Thyroid gland (tissue), 4 donors: ENCODE data around the gene ELP5. TPM values are rescaled to one million over a fixed set of nuclear protein-coding genes. Genes with fewer than 3 reads are reported as not detected.

Source experiments
- DNase-seq, 2 donors: peaks; one replicate each; pipeline ENCODE4 v3.0.0-alpha.2; 2019
- H3K27ac ChIP-seq, 3 donors: fragments of 200-600 bp; sonication (generic); 1 replicate in 2 of 3; 2 replicates in 1 of 3; pipeline ENCODE4 v1.5.1; 2016 to 2019; ENCODE audit warnings: mild to moderate bottlenecking in 1 of 3, moderate library complexity in 1 of 3
- H3K27me3 ChIP-seq: fragments of 200-600 bp; sonication (generic); one replicate; pipeline ENCODE4 v1.5.1; 2019
- H3K36me3 ChIP-seq, 2 donors: fragments of 200-600 bp; sonication (generic); one replicate each; pipeline ENCODE4 v1.5.1; 2016 to 2019
- H3K4me1 ChIP-seq, 2 donors: fragments of 200-600 bp; sonication (generic); one replicate each; pipeline ENCODE4 v1.5.1; 2017 to 2019
- H3K4me3 ChIP-seq, 3 donors: fragments of 200-600 bp; sonication (generic); replicated peaks in 1 of 3; 1 replicate in 2 of 3; 2 replicates in 1 of 3; pipeline ENCODE4 v1.5.1; 2016; ENCODE audit warnings: mild to moderate bottlenecking in 1 of 3
- H3K9me3 ChIP-seq: fragments of 200-600 bp; sonication (generic); one replicate; pipeline ENCODE4 v1.5.1; 2017
- POLR2A ChIP-seq, 2 donors: fragments of 450-650 bp; IDR thresholded peaks; one replicate each; pipeline ENCODE4 v1.6.1; 2017; ENCODE audit warnings: antibody characterized with exemption in 2 of 2, mild to moderate bottlenecking in 2 of 2, moderate library complexity in 1 of 2
- WGBS, 2 donors: methylation state at CpG; one replicate each; pipeline ENCODE4 v1.1.5; 2017; 5-methylcytosine and 5-hydroxymethylcytosine counted together
- intact Hi-C: fragments of 100-400 bp; cut with DNase I; formaldehyde crosslinking; loops from one replicate; pipeline ENCODE4 v1.15.1; 2023
- total RNA-seq, 4 donors: library from RNA; depleted of rRNA; stranded (reverse); fragments of >200 nt; gene quantifications; one replicate each; pipeline ENCODE4 v1.2.3, GENCODE V29; 2016
- TF ChIP-seq, protein P1 (sequence below), 6 experiments: fragments of 200-600 bp in 3 of 6; fragments of 450-650 bp in 3 of 6; sonication (generic) in 3 of 6; IDR thresholded peaks; one replicate each; pipeline ENCODE4 v1.5.1; 2016 to 2019; ENCODE audit warnings: antibody characterized with exemption in 6 of 6, mild to moderate bottlenecking in 2 of 6, inconsistent platforms in 1 of 6, moderate library complexity in 1 of 6

The ELP5 gene
- total RNA-seq, 4 donors from 2014 or later, result 27.4 to 49.0 (median 33.0) TPM

DNA sequence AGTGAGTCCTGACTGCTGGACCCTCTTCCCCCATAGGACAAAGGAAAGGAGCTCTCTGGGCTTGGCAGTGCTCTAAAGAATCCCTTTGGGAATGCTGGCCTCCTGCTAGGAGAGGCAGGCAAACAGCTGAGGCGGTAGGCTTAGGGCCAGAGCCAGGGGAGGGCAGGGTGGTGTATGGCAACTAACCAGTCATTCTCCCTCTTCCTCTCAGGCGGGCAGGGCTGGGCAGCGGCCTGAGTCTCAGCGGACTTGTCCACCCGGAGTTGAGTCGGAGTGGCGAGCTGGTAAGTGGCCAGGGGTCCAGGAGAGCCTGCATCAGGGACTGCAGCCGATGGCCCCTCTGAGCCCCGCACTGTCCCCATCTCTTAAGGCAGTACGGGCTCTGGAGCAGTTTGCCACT lies 27.9 kb upstream of the ELP5 start:
- no peak for DNase-seq
- intact Hi-C loops, result no loop called here
- no peak overlapping the region for H3K27ac ChIP-seq
- H3K4me3 ChIP-seq, result no peak overlapping the region
- TF ChIP-seq POLR2A (IDR thresholded peaks at IDR 0.05), result no peak
- TF ChIP-seq, protein P1, sequence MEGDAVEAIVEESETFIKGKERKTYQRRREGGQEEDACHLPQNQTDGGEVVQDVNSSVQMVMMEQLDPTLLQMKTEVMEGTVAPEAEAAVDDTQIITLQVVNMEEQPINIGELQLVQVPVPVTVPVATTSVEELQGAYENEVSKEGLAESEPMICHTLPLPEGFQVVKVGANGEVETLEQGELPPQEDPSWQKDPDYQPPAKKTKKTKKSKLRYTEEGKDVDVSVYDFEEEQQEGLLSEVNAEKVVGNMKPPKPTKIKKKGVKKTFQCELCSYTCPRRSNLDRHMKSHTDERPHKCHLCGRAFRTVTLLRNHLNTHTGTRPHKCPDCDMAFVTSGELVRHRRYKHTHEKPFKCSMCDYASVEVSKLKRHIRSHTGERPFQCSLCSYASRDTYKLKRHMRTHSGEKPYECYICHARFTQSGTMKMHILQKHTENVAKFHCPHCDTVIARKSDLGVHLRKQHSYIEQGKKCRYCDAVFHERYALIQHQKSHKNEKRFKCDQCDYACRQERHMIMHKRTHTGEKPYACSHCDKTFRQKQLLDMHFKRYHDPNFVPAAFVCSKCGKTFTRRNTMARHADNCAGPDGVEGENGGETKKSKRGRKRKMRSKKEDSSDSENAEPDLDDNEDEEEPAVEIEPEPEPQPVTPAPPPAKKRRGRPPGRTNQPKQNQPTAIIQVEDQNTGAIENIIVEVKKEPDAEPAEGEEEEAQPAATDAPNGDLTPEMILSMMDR (IDR thresholded peaks at IDR 0.05), result no peak
- peaks cover 65 to 71% of the 10 kb centered on the region in 2 donors for H3K36me3 ChIP-seq
- H3K27me3 ChIP-seq, result no peaks in the 10 kb centered on the region
- WGBS, 2 donors, result 77 to 83% methylated on average over 3 of the region's 10 CpGs
- peaks cover 13 to 24% of the 10 kb centered on the region in 2 donors for H3K4me1 ChIP-seq
- no peaks in the 10 kb centered on the region for H3K9me3 ChIP-seq

DNA sequence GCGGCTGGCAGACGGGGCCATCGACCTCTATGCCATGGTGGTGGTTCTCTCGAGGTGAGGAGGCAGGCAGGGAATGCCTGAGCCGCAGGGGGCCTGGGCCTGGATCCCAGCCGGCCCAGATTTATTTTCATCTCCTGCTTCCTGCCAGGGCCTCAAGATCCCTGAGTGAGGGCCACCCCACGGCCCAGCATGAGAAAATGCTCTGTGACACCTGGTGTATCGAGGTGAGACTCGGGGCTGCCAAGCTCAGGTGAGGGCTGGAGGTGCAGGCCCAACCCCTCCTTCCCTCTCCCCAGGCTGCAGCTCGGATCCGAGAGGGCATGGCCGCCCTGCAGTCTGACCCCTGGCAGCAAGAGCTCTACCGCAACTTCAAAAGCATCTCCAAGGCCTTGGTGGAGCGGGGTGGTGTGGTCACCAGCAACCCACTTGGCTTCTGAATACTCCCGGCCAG lies 27.3 kb upstream of the ELP5 start:
- 83 to 85% methylated on average over 1 to 9 of the region's 15 CpGs for WGBS, 2 donors
- no peak for DNase-seq
- intact Hi-C loops, result no loop called here
- peaks cover 13 to 21% of the 10 kb centered on the region in 2 donors for H3K4me1 ChIP-seq
- H3K4me3 ChIP-seq, result no peak overlapping the region
- H3K9me3 ChIP-seq, result no peaks in the 10 kb centered on the region
- TF ChIP-seq POLR2A (IDR thresholded peaks at IDR 0.05), result no peak
- TF ChIP-seq, protein P1 (IDR thresholded peaks at IDR 0.05), result no peak
- no peaks in the 10 kb centered on the region for H3K27me3 ChIP-seq
- H3K36me3 ChIP-seq, result peaks cover 71 to 77% of the 10 kb centered on the region in 2 donors
- H3K27ac ChIP-seq, result no peak overlapping the region

DNA sequence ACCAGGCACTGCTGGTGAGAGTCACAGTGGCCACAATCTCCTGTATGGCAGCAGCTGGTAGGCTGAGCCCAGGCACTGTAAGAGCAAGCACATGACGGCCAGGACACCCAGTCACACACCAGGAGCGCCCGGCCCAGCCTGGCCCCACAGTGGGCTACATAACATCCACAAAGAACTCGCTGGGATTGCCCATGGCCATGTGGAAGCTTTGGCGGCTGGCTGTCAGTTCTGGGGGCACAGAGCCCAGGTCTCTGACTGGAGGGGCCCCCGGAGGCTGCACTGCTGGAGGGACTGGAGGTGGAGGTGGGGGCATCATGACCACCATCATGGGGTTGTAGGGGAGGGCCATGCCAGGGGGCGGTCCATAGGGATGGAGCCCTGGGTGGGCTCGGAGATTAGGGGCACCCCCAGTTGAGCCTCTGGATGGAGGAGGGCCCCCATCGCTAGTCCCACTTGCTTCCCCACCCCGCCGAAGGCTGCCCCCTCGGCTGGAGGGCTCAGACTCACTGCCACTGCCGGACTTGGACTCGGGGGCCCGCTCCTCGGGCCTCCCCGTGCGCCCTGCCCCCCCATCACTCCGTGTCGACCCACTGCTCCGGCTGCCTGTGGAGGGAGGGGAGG lies 26.2 kb upstream of the ELP5 start:
- Histone ChIP-seq H3K9me3 (no peaks in the 10 kb centered on the region), H3K36me3 (peaks cover 71 to 86% of the 10 kb centered on the region in 2 donors), H3K27me3 (no peaks in the 10 kb centered on the region), H3K4me3 (no peak overlapping the region), H3K4me1 (peaks cover 9 to 15% of the 10 kb centered on the region in 2 donors), H3K27ac (no peak overlapping the region)
- DNase-seq, result no peak
- no peak for TF ChIP-seq POLR2A (IDR thresholded peaks at IDR 0.05)
- TF ChIP-seq, protein P1 (IDR thresholded peaks at IDR 0.05), result no peak
- WGBS, 2 donors, result 87 to 92% methylated on average over 15 to 17 of the region's 21 CpGs
- intact Hi-C loops, result no loop called here

DNA sequence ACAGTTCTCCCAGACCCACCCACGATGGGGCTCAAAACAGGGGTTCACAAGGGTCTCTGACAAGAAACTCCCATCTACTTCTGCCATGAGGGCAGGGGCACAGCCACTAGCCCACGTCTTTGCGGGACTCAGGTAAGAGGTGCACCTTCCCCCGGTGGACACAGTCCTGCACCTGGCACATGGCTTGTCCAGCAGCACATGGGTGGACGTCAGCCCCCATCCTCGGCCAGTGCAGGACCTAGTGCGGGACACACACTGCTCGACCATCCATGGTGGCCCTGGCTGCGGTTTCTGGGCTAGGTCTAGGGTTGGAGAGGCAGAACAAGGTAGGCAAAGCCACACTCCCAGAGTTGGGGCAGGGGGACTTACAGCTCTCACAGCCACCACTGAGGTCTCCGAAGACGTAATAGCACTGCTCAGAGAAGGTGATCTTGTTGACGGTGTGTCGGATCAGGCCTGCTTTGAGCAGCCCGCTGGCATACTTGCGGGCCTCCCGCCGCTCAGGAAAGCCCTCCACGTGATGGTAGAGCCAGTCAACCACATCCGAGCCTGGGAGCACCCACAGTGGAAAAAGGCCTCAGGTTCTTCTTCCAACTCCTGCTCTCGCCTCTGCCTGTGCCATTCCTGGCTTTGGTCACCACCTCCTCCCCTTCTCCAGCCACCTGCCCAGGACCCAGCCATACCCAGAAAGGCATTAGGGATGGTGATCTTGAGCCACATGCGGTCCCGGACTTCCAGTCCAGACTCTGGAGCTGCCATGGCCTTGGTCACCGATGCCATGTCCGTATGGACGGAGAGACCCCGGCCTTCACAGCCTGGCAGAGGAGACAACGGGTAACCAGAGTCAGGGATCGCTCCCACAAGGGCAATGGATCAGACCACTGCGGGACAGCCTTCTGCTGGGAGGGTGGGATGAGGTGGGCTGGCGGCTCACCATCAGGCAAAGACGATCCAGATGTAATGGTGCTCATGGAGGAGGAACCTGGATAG lies 25.0 kb upstream of the ELP5 start:
- 93 to 95% methylated on average over 23 to 30 of the region's 31 CpGs for WGBS, 2 donors
- TF ChIP-seq POLR2A (IDR thresholded peaks at IDR 0.05), result no peak
- TF ChIP-seq, protein P1 (IDR thresholded peaks at IDR 0.05), result no peak
- Histone ChIP-seq H3K4me1 (peaks cover 4 to 8% of the 10 kb centered on the region in 2 donors), H3K36me3 (peaks cover 67 to 75% of the 10 kb centered on the region in 2 donors), H3K27me3 (no peaks in the 10 kb centered on the region), H3K9me3 (no peaks in the 10 kb centered on the region), H3K27ac (no peak overlapping the region), H3K4me3 (no peak overlapping the region)
- intact Hi-C loops, result no loop called here
- no peak for DNase-seq
